Left forelimb (tissue), 1 donor: ENCODE measurements around the gene GK2.

Experiments used
- DNase-seq: peaks from one replicate; pipeline ENCODE4 v3.0.0-alpha.2; 2018; ENCODE audit warnings: low spot score

Gene GK2

DNA sequence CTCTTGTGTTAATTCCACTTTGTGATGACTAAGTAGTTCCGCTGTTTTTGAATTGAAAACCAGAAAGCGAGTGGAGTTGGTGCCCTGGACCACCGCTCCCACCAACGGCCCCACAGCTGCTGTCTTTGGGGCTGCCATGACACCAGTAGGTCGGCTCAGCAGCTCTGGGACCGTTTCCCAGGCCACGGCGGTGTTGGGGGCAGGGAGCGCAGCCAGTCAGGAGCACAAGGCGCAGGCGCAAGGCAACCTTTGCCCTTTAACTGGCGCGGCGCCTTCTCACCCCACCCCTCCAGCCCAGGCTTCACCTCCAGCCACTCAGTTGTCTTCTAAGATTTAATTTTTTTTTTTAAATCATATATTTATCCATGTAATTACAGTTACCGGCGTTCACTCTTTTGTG lies at the start of gene GK2:
Gene GK2 (minus strand): TSS at position 166 of the 400 bp plus-strand sequence. CDS start 28 bp downstream, at position 138.
- DNase-seq: no peak

DNA sequence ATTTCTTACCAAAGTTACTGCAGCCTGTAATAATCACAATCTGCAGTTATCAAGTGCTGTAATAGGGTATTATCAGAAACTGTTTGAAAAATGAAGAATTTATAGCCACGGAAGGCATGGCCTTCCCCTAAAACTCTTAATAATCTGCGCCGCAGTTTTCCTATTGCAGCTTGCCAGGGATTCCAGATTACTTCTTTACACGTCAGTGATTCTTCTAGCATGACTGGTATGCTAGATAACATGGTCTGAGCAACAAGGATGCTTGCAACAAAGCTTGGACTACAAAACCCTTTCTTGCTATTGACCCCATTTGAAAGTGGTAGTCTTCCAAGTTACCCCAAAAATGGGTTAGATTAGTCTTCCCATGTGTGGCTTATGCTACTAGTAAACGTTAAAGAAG lies 47.2 kb upstream of the GK2 start:
- no peak for DNase-seq

DNA sequence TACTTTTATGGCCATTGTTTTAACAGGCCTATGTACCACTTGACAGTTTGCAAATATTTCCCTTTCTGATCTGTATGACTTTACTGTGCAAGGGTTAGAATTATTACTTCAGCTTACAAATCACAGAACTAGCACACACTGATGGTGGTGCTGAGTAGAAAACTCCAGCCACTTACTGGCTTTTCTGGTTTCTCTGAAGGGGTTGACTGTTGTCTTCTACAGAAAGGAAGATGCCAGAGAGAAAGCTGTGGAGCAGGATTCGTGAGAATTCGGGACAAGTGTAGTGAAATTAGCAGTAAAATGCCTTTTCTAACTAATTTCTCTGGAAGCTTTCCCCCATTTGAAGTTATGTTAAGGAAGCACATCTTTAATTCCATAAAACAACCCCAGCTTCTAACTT lies 46.6 kb upstream of the GK2 start:
- DNase-seq: no peak

DNA sequence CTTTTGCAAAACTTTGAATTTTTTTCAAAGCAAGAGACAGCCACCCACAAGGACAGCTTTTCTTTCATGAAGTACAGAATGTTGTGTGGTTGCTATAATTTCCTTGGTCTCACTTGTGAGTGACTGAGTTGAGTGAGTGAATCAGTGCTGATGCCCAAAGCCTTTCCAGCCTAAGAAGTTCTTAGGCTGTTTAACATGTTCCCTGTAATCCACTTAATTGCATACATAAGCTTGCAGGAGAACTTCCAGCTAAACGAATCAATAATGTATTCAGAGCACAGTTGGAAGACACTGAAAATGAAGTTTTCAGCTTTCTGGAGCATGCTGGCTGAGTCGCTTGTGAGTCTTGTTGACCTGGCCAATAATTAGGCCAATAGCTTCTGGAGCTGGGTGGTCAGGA lies 42.0 kb upstream of the GK2 start:
- no peak for DNase-seq

DNA sequence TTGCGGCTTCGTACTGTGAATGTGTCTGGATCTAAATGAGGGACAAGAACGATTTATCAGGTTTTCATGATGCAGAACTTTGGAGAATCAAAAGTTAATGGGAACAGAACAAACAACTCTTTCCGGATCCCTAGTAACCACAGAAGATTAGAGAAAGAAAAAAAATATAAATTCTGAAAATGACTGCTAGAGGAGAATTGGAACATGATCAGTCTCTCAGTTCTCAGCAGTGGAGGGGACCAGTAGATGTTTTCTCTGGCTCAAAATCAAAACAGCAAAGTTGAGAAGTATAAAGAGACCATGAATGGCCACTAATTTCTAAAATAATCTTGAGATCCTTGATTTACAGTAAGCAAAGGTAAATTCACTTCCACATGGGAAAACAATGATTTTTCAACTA lies 38.1 kb upstream of the GK2 start:
- DNase-seq: no peak

DNA sequence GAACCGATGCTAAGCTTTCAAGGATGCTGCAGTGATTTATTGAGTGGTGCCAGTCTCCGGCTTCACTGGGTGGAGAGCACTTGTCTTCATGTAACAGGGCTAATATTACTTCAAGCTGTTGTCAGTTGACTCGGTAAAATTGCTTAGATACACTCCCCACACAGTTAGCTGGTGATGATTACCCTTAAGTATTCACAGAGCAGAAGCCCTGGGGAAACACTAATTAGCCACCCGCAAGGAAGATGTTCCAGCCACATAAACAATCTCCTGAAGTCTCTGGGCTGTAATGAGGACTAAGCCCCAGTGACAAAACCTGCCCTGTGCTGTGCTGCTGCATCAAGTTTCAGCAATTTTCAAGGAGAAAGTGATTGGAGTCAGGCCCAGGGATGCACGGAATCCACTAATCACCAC lies 37.3 kb upstream of the GK2 start:
- no peak for DNase-seq

DNA sequence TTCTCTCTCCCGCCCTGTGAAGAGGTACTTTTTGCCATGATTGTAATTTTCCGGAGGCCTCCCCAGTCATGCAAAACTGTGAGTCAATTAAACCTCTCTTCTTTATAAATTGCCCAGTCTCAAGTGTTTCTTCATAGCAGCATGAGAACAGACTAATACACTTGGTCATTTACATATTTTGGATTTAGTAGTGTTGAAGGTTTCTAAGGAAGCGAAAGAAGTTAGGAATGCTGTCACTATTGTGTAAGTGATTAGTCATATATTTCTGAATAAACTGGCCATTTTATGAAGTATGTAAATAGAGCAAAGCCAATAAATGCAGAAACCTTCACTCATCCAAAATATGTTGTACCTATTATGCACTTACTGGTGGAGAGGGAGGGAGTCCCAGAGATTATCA lies 34.4 kb upstream of the GK2 start:
- DNase-seq: no peak

DNA sequence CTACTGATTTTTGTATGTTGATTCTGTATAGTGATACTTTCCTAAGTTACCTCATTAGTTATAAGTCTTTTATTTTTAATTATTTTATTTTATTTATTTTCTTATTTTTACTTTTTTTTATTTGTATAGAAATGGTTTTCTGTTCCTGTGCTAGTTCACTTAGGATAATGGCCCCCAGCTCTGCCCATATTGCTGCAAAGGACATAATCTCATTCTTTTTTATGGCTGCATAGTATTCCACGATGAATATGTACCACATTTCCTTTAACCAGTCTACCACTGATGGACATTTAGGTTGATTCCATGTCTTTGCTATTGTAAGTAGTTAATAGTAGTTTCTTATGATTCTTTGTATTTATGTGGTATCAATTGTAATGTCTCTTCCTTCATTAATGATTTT lies 31.5 kb upstream of the GK2 start:
- DNase-seq: no peak

DNA sequence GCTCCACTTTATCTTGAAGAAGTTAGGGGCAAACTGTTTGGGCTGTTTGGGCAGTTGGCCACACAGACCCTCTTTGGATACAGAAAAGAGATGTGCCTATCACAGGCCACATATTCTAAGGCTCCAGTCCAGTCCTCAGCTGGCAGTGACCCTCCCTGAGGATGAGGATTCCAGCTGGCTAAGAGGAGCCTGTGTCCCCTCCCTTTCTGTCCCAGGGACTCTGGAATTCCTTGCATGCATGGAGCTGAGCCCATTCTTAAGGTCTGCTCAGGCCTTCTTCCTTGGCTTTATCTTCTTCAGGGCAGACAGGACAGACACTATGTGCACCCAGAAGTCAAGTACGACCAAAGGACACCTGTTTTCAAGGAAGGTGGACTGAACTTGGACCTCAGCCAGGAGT lies 23.8 kb upstream of the GK2 start:
- DNase-seq: no peak

DNA sequence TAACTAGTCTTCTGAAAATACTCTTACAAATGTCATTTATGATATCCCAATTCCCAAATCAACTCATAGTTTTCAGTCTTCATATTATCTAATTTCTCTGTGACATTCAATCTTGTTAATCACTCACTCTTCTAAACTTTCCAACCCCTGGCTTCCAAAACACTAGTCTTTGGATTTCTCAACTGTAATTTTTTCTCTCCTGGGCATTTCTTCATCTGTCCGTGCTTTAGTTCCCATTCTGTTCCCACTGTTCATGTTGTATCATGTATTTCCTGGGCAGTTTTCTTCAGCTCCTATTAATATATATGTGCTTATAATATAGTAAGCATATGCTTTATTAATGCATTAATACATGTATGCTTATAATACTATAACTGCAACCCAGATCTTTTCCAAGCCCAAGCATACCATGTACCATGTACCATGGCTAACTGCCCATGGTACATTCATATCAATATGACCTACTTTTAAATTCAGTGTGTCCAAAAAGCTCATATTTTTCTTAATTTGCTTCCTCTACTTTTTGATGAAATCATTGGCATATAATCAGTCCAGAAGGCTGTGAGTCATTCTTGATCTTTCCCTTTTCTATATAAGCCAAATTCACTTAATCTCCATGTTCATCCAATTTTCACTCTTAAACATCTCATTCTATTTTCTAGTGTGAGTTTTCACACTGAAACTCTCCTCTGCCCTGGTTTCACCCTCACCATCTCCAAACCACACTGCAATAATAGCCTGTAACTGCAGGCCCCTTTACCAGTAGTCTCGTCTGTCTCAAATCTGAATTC lies 21.3 kb upstream of the GK2 start:
- no peak for DNase-seq

DNA sequence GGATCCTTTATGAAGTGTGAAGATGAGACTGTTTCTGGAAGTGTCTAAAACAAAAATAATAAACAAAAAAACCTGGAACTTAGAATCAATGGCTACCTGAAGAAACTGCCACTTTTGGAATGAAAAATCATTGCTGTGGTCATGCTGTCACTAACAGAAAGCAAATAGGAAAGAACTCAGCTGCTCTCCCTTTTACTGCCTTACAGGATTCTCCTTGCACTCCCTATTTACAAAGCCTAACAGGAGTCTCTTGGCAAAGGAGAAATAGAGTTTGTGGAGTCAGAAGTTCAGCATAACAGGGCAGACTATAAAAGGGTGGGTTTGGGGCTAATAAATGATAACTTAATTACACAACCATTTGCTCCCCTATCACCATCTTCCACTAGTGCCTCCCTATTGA lies 19.0 kb upstream of the GK2 start:
- DNase-seq: no peak

DNA sequence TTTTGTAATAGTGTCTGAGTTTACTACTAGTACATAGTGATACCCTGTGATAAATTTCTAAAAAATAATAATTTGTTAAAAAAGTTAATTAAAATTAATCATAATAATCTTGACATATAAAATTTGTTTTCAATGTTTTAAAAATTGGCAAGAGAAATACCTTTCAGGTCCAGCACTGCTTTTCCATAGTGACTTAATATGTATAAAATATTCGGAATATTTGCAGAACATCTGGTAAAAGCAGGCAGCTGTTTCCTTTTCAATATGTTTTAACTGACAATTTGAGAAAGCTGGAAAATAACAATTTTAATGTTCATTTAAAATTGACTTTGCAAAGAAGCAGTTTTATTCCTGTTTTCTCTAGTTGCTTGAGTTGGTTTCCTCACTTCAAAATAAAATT lies 17.6 kb upstream of the GK2 start:
- DNase-seq: no peak

DNA sequence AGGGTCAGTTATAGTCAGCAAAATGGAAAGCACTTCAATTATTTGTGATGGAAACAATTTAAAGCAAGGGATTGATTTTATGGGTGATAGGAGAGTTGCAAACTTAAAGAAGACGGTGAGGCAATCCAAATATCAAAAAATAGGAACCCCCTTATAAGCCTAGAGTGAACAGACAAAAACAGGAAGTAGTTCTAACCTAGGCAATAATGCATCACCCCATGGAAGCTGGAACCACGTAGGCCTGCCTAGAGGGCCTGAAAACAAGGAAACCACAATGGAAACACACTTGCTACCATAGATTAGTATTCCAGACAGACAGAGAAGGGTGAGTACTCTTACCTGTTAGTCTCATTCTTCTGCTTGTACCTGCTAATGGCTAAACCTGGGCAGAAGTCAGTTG lies 13.5 kb upstream of the GK2 start:
- no peak for DNase-seq

DNA sequence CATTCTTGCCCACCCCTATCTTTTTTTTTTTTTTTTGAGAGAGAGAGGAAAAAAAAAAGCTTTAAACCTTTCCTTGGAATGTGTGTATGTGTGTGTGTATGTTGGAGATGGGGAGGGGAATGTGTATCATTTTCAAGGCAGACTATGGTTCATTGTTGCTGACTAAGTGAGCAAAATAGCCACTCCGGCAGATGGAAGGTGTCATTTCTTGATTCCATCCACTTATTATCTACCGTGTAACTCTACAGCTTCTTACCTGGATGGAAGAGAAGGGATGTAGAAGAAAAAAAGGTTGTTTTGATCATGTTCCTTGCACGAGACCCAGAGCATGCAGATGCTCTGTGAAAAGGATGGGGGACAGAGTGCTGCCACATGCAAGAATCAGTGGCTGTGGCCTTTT lies 5.9 kb upstream of the GK2 start:
- DNase-seq: no peak

DNA sequence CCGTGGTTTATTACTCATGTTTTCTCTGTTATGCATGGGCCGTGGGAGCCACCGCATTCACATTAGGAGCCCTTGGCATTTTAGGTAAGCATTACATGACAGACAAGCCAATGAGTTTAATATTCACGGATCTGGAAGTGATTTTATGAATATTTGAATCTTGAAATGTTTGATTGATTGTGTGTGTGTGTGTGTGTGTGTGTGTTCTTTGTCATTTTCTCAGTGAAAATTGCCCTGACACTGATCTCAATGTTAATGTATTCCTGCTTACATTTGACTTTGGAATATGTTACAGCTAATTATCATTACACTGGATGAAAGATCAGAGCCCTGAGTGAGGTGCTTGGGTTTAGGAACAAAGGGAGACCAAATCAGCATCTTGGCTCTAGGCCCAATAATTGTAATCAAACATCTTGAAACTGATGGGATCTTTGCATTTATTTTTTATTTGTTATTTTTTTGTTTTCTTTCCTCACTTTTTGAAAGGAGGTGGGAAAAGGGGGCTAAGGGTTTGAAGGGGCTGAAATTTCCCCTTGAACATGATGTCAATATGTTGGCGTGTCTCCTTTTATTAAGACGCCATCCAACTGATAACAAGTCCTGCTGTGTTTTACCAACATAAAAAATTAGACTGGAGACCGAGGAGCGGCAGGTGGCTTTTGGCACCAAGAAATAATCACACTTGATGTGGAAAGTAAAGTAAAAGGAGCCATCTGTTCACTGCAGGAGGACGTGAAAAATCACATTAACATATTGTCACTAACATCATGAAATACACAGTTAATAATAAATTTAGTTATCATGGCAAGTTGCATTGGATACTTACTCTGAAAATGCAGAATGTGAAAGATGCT lies 5.2 kb upstream of the GK2 start:
- DNase-seq: no peak

DNA sequence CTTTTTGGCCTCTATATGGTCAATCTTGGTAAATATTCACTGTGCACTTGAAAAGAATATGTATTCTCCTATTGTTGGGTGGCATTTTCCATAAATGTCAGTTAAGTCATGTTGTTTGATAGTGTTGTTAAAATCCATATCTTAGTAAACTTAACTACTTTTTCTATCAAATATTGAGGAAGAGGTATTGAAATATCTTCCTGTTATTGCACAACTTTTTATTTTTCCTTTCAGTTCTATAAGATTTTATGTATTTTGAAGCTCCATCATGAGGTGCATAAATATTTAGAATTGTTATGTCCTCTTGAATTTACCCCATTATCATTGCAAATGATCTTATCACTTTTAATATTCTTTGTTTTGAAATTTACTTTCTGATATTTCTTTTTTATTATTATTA lies 3.4 kb downstream of the GK2 start:
- no peak for DNase-seq

DNA sequence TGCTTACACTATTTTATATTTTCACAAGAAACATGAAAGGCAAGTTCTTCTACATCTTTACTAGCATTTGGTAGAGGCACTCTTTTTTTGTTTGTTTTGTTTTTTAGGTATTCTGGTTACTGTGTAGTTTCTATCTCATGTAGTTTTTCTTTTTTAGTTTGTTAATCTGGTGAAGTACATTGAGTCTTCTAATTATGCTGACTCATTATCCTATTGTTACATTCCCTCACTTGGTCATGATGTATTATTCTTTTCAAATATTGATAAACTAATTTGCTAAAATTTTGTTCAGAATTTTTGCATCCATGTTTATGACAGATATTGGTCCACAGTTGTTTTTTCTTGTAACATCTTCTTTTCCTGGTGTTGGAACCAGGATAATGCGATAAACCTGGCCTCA lies 4.7 kb downstream of the GK2 start:
- DNase-seq: no peak

DNA sequence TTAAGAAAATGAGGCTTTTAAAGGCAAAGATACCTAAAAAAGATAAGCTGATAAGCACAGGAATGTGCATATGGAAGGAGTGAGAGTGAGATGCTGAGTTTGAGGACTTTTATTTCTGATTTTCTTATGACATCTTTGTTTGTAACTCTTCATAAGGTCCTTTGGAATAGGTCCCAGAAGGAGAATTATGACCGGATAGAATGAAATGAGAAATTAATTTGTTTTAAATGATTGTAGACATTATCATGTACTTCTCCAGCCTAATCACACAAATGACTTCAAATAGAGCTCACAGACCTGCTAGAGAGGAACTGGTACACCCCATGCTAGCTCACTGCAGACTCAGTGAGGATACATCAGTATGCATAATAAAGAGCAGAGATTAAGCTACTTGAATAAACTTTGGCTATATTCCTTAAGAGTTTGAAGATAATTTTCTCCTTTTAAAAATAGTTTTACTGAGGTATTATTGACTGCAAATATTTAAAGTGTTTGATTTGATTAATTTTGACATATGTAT lies 5.6 kb downstream of the GK2 start:
- DNase-seq: no peak

DNA sequence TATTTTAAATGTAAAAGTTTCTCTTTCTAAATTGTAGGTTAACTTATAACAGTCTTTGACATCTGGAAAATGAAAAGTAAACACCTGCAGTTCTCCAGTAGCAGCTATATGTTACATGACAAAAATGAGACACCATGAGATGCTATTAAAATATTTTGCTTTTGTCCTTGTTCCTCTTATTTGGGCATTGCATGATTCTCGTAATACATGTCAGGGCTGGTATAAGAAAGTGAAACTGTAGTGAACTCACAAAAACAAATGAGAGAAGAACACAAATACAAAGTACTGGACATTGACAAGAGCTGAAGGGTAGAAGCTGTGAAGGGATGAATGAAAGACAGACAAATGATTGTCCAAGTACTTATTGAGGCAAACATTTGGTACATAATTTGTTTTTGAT lies 9.0 kb downstream of the GK2 start:
- no peak for DNase-seq

DNA sequence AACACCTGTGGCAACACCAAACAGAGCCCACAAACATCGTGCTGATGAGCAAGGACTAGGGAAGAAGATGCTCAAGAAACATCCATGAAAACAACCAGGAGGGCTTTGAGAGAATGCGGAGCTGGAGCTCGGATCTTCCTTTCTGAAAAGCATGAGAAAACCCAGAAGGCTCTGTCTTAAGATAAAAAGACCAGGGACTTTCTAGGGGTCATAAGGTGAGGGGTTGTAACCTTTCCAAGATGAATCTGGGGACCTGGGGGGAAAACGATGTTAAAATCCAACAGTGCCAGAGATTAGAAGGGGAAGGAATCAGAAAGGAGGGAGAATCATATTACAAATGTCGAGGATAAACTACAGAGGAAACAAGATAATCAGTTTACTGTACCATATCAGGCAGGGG lies 10.1 kb downstream of the GK2 start:
- no peak for DNase-seq

DNA sequence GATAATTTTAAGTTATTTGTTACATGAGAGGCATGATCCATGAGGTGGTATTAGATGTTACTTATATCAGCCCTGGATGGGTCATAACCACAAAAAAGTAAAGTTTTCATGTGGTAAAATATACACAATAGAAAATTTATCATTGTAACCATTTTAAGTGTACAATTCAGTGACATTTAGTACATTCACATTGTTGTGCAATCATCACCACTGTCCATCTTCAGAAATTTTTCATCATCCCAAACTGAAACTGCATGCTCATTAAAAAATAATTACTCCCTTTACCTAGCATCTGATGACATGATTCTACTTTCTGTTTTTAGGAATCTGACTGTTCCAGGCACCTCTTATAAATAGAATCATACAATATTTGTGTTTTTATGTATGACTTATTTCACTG lies 11.2 kb downstream of the GK2 start:
- DNase-seq: no peak

DNA sequence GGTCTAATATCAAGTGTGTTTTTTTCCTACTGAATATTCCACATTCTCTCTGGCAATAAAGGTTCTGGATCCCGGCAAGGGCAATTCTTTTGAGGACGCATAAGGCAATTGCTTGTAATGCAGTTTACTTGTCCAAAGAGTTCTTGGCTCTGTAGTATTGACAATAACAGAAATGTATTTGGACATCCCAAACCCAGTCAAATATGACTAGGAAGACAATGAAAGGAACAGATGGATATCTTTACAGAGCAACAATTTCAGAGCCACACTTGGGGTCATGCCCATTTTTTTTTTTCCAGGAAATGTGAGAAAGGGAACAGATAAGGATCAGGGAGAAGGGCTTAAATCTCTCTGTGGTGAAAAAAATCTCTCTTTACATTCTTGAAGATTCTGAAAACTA lies 12.2 kb downstream of the GK2 start:
- no peak for DNase-seq

DNA sequence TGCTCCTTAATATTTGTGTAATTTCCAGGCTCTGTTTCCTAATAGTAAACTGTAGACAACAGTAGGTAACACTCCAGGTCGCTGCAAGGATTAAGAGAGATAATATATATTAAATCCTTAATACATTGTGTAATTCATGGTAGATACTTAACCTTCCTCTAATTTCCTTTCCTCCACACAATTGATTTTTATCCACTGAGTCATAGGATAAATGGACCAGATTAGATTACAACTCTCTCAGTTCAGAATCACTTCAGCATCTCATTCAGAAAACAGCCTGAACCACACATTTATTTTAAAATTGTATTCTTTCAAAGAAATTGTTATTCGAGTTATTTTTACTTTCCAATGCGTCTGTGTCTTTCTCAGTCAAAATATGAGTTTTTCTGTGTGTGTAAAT lies 17.1 kb downstream of the GK2 start:
- DNase-seq: no peak
